Left ventricle myocardium inferior (tissue), 1 donor: ENCODE measurements around the gene OR51F2. TPM values are rescaled to one million over a fixed set of nuclear protein-coding genes. Genes with fewer than 3 reads are reported as not detected.
"Not testable (repeated sequence)": the region's sequence is repeated elsewhere in the genome, so short reads cannot be mapped to it uniquely, and the experiment has no call there.

ENCODE experiments used
- DNase-seq: peaks from one replicate; pipeline ENCODE4 v3.0.0-alpha.2; 2020
- H3K27ac ChIP-seq: fragments of 200-600 bp; replicated peaks from 2 replicates; pipeline ENCODE4 v1.8.0; 2021
- H3K27me3 ChIP-seq: fragments of 200-600 bp; 2 replicates; pipeline ENCODE4 v1.8.0; 2021; ENCODE audit warnings: low read depth
- H3K36me3 ChIP-seq: fragments of 200-600 bp; 2 replicates; pipeline ENCODE4 v1.8.0; 2021
- H3K4me1 ChIP-seq: fragments of 200-600 bp; 2 replicates; pipeline ENCODE4 v1.8.0; 2021
- H3K4me3 ChIP-seq: fragments of 200-600 bp; 2 replicates; pipeline ENCODE4 v1.8.0; 2021; ENCODE audit warnings: mild to moderate bottlenecking, moderate library complexity
- H3K9me3 ChIP-seq: fragments of 200-600 bp; replicated peaks from 2 replicates; pipeline ENCODE4 v1.8.0; 2021
- CTCF ChIP-seq: fragments of 200-600 bp; IDR thresholded peaks from 2 replicates; pipeline ENCODE4 v1.8.0; 2021; ENCODE audit warnings: antibody characterized with exemption, mild to moderate bottlenecking, borderline replicate concordance
- intact Hi-C: fragments of 100-400 bp; cut with micrococcal nuclease; formaldehyde crosslinking; loops from one replicate; pipeline ENCODE4 v1.11.0; 2022
- long read RNA-seq: library from polyadenylated mRNA; unstranded; transcript quantifications from one replicate; pipeline ENCODE4 v2.0.0, GENCODE V29; 2021
- total RNA-seq: library from RNA; stranded (reverse); fragmentation: NEBNext Ultra II Directional; extraction: Animal tissue kit (Norgen Biotek cat#: 25700); gene quantifications from one replicate; pipeline ENCODE4 v1.2.1, GENCODE V29; 2021
- donor health status: DM: no; HTN: yes; CAD: no; lungs with severe emphysema.

The OR51F2 gene
- total RNA-seq: not detected
- long read RNA-seq: 0 reads

GRCh38 chr11:4821021-4821420 lies at the start of gene OR51F2:
OR51F2 (plus strand) TSS chr11:4821321; CDS start chr11:4821422, 101 bp downstream.
- DNase-seq: no peak
- intact Hi-C loops: no loop called here
- no peak within 1 kb of the TSS for H3K27ac ChIP-seq
- no peak within 1 kb of the TSS for H3K4me3 ChIP-seq
- no peaks in the 10 kb centered on the region for H3K36me3 ChIP-seq
- H3K27me3 ChIP-seq: no peaks in the 10 kb centered on the region
- H3K4me1 ChIP-seq: no peaks in the 10 kb centered on the region
- TF ChIP-seq CTCF: no peak
- H3K9me3 ChIP-seq: no peaks in the 10 kb centered on the region

- H3K27ac ChIP-seq: no peak overlapping the region
- TF ChIP-seq CTCF: no peak
- H3K27me3 ChIP-seq: no peaks in the 10 kb centered on the region
- H3K4me1 ChIP-seq: no peaks in the 10 kb centered on the region
- no peak overlapping the region for H3K4me3 ChIP-seq
- DNase-seq: no peak
- no peaks in the 10 kb centered on the region for H3K36me3 ChIP-seq
- H3K9me3 ChIP-seq: no peaks in the 10 kb centered on the region
- intact Hi-C loops: no loop called here
Observed at GRCh38 chr11:4782454-4782853, 38.7 kb upstream of the OR51F2 start.

DNA sequence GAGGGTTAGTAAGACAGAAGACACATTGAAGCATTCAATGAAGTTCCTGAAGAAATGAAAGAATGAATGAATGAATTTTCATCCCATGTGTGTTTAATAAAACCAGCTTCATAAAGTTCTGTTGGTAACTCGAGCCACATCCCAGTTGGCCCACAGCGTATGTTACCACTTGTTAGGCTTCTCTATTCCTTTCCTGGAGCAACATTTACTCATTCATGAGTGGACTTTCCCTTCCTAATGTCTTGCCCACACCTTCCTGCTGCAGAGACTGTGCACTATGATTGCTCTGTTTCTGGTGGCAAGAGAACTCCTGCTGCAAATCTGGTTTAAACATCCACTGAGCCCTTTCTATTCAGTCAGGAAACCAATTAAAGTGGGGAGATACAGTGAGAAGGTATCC lies 23.9 kb upstream of the OR51F2 start:
- no peak for DNase-seq
- no peaks in the 10 kb centered on the region for H3K27me3 ChIP-seq
- no peaks in the 10 kb centered on the region for H3K4me1 ChIP-seq
- H3K9me3 ChIP-seq: no peaks in the 10 kb centered on the region
- H3K4me3 ChIP-seq: no peak overlapping the region
- intact Hi-C loops: no loop called here
- H3K27ac ChIP-seq: no peak overlapping the region
- H3K36me3 ChIP-seq: no peaks in the 10 kb centered on the region
- no peak for TF ChIP-seq CTCF

- Histone ChIP-seq H3K36me3 (no peaks in the 10 kb centered on the region), H3K9me3 (no peaks in the 10 kb centered on the region), H3K27me3 (no peaks in the 10 kb centered on the region), H3K27ac (no peak overlapping the region), H3K4me3 (no peak overlapping the region), H3K4me1 (no peaks in the 10 kb centered on the region)
- intact Hi-C loops: no loop called here
- no peak for DNase-seq
- TF ChIP-seq CTCF: no peak
Observed at GRCh38 chr11:4798427-4799183, 22.5 kb upstream of the OR51F2 start.

- DNase-seq, H3K36me3 ChIP-seq, H3K4me1 ChIP-seq, H3K9me3 ChIP-seq, H3K27ac ChIP-seq, intact Hi-C loops, H3K27me3 ChIP-seq, H3K4me3 ChIP-seq: not testable (repeated sequence)
Observed at GRCh38 chr11:4801316-4801715, 19.8 kb upstream of the OR51F2 start.

DNA sequence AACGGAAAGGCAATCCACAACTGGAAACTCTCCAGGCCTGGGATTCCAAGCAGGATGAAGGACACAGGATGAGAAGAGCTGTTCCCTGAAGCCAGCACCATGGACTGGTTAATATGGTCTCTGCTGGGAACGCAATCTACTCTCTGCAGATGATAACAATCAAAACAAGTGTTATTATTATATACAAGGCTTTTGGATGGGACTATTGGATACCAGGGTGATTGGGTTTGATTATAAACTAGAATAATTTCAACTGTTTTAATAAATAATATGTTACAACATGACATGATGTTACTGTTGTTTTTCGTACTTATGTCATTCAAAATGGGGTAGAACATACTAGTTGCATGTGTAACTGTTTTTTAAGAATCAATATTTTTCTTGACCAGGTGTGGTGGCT lies 16.8 kb upstream of the OR51F2 start, which contains the start of gene OR52R1:
Gene OR52R1 (minus strand): TSS at position 101 of the 400 bp plus-strand sequence. CDS start 0 bp downstream, at position 101.
- no peak for TF ChIP-seq CTCF
- no peaks in the 10 kb centered on the region for H3K27me3 ChIP-seq
- no peaks in the 10 kb centered on the region for H3K36me3 ChIP-seq
- intact Hi-C loops: no loop called here
- no peak within 1 kb of the TSS for H3K4me3 ChIP-seq
- no peaks in the 10 kb centered on the region for H3K9me3 ChIP-seq
- H3K4me1 ChIP-seq: no peaks in the 10 kb centered on the region
- no peak within 1 kb of the TSS for H3K27ac ChIP-seq
- DNase-seq: no peak
